Keratinocyte (primary cell): ENCODE measurements around the gene LGR6. TPM values are rescaled to one million over a fixed set of nuclear protein-coding genes. Genes with fewer than 3 reads are reported as not detected.

ENCODE experiments used
- DNase-seq: peaks from one replicate; pipeline ENCODE4 v3.0.0-alpha.2; 2011; ENCODE audit warnings: low read depth, missing footprints, low spot score
- FAIRE-seq: peaks from 2 replicates; lab custom pipeline; 2011; peaks lifted over from hg19 to GRCh38; lab: Jason Lieb, UNC
- H2AFZ ChIP-seq: 2 replicates; pipeline ENCODE4 v1.6.0; 2012; ENCODE audit warnings: low read length, control low read depth, inconsistent platforms; ENCODE audit not compliant: control insufficient read depth
- H3K27ac ChIP-seq: 2 replicates; pipeline ENCODE4 v1.5.1; 2011; ENCODE audit warnings: low read length; ENCODE audit not compliant: control insufficient read depth, insufficient read depth
- H3K27me3 ChIP-seq: 3 replicates; pipeline ENCODE4 v1.6.0; 2011; ENCODE audit warnings: low read length; ENCODE audit not compliant: control insufficient read depth, insufficient read depth; ENCODE audit errors: extremely low read depth
- H3K36me3 ChIP-seq, 2 experiments: 2 replicates in 1 of 2; 3 replicates in 1 of 2; pipeline ENCODE4 v1.5.1; 2011; ENCODE audit warnings: low read length in 2 of 2, mild to moderate bottlenecking in 1 of 2; ENCODE audit not compliant: control insufficient read depth in 2 of 2, insufficient read depth in 2 of 2; ENCODE audit errors: extremely low read depth in 1 of 2
- H3K4me1 ChIP-seq: 3 replicates; pipeline ENCODE4 v1.5.1; 2011; ENCODE audit warnings: low read length; ENCODE audit not compliant: control insufficient read depth, insufficient read depth; ENCODE audit errors: extremely low read depth
- H3K4me2 ChIP-seq: 3 replicates; pipeline ENCODE4 v1.6.0; 2011; ENCODE audit warnings: low read depth, low read length; ENCODE audit not compliant: control insufficient read depth, insufficient read depth; ENCODE audit errors: extremely low read depth
- H3K4me3 ChIP-seq, 3 experiments: fragments of 200-600 bp in 1 of 3; sonication (generic) in 1 of 3; 2 replicates in 2 of 3; 3 replicates in 1 of 3; pipeline ENCODE4 v1.5.1; 2011 to 2016; ENCODE audit warnings: low read length in 3 of 3, mild to moderate bottlenecking in 3 of 3, control low read depth in 2 of 3, inconsistent platforms in 1 of 3, low read depth in 1 of 3, mixed read lengths in 1 of 3, mixed run types in 1 of 3, moderate library complexity in 1 of 3; ENCODE audit not compliant: control insufficient read depth in 2 of 3, insufficient read depth in 2 of 3; ENCODE audit errors: extremely low read depth in 1 of 3
- H3K79me2 ChIP-seq: 2 replicates; pipeline ENCODE4 v1.6.0; 2012; ENCODE audit warnings: low read length; ENCODE audit not compliant: control insufficient read depth, insufficient read depth
- H3K9ac ChIP-seq: 3 replicates; pipeline ENCODE4 v1.6.0; 2011; ENCODE audit warnings: low read length; ENCODE audit not compliant: control insufficient read depth, insufficient read depth; ENCODE audit errors: extremely low read depth
- H3K9me1 ChIP-seq: 3 replicates; pipeline ENCODE4 v1.6.0; 2011; ENCODE audit warnings: low read length; ENCODE audit not compliant: control insufficient read depth, insufficient read depth; ENCODE audit errors: extremely low read depth
- H3K9me3 ChIP-seq: 2 replicates; pipeline ENCODE4 v1.5.1; 2012; ENCODE audit warnings: low read depth, low read length; ENCODE audit not compliant: control insufficient read depth
- H4K20me1 ChIP-seq: 3 replicates; pipeline ENCODE4 v1.6.0; 2011; ENCODE audit warnings: low read length; ENCODE audit not compliant: control insufficient read depth, insufficient read depth; ENCODE audit errors: extremely low read depth
- CTCF ChIP-seq, 3 experiments: IDR thresholded peaks in 1 of 3; conservative IDR thresholded peaks in 1 of 3; optimal IDR thresholded peaks in 1 of 3; 2 replicates in 2 of 3; 3 replicates in 1 of 3; pipeline versions ENCODE3 to v1.5.1; 2011; ENCODE audit warnings: low read length in 3 of 3, mild to moderate bottlenecking in 3 of 3, moderate library complexity in 2 of 3, control low read depth in 1 of 3, inconsistent platforms in 1 of 3; ENCODE audit not compliant: insufficient read depth in 2 of 3; ENCODE audit errors: extremely low read depth in 1 of 3
- EZH2 ChIP-seq: IDR thresholded peaks from one replicate; pipeline ENCODE4 v1.6.1; 2012; ENCODE audit warnings: inconsistent platforms, mild to moderate bottlenecking, low read length, moderate library complexity
- dilution Hi-C: fragments of 300-500 bp; cut with MboI; formaldehyde crosslinking; loops from one replicate; pipeline ENCODE4 v1.7.0; 2020; ENCODE audit warnings: low sequenced_read_pairs; ENCODE audit not compliant: extremely low pct_ligation_motif_present
- polyA plus RNA-seq, 5 experiments: library from polyadenylated mRNA; depleted of rRNA in 3 of 5; stranded (reverse) in 3 of 5; stranded (forward) in 1 of 5; unstranded in 1 of 5; fragments of >200 nt; gene quantifications; 1 replicate in 1 of 5; 2 replicates in 3 of 5; 3 replicates in 1 of 5; pipeline versions ENCODE4 v1.2.1 to v1.2.3, GENCODE V29; 2011 to 2012; ENCODE audit warnings: missing spikeins in 2 of 5, low read depth in 1 of 5, low replicate concordance in 1 of 5

LGR6 gene
- polyA plus RNA-seq, 1 donor (not counting 4 experiments of a cell fraction or from before 2014, with no cell fraction given) = 0.42 TPM

- H3K4me3 ChIP-seq = no peak within 1 kb of the TSS
- FAIRE-seq = no peak
Observed at GRCh38 chr1:202160377-202160940, 33.1 kb upstream of the LGR6 start, which contains the start of gene PTPN7. TSS of gene PTPN7 (minus strand) at chr1:202160602. CDS start at chr1:202159402, 1,200 bp downstream.

GRCh38 chr1:202161151-202162046 is 32.2 kb upstream of the LGR6 start:
- Histone ChIP-seq H3K4me2 (no peak overlapping the region), H3K27me3 (peaks cover 11% of the 10 kb centered on the region), H3K4me1 (no peaks in the 10 kb centered on the region), H3K4me3 (no peak overlapping the region), H3K9me3 (no peaks in the 10 kb centered on the region), H3K79me2 (no peaks in the 10 kb centered on the region), H4K20me1 (no peaks in the 10 kb centered on the region), H2AFZ (no peak overlapping the region), H3K9ac (no peak overlapping the region), H3K36me3 (no peaks in the 10 kb centered on the region), H3K9me1 (no peaks in the 10 kb centered on the region), H3K27ac (no peak overlapping the region)
- TF ChIP-seq CTCF (optimal IDR thresholded peaks at IDR 0.05 in 1 of 3, IDR thresholded peaks at IDR 0.05 in 1 of 3, conservative IDR thresholded peaks at IDR 0.05 in 1 of 3; ENCODE audit: extremely low read depth in 1 of 3, insufficient read depth in 2 of 3, low read length in 3 of 3) = no peak
- no peak for TF ChIP-seq EZH2
- dilution Hi-C loops = no loop called here
- DNase-seq (no peak), FAIRE-seq (no peak)

More at GRCh38 chr1:202160377-202160940, 33.1 kb upstream of the LGR6 start, which contains the start of gene PTPN7:
- Histone ChIP-seq H3K36me3 (no peaks in the 10 kb centered on the region), H4K20me1 (no peaks in the 10 kb centered on the region), H3K79me2 (no peaks in the 10 kb centered on the region), H3K9ac (no peak within 1 kb of the TSS), H3K27ac (no peak within 1 kb of the TSS), H3K9me3 (no peaks in the 10 kb centered on the region), H3K27me3 (peaks cover 11% of the 10 kb centered on the region), H3K4me1 (no peaks in the 10 kb centered on the region), H2AFZ (no peak within 1 kb of the TSS), H3K4me2 (no peak within 1 kb of the TSS), H3K9me1 (no peaks in the 10 kb centered on the region)
- DNase-seq = no peak
- no peak for TF ChIP-seq EZH2
- no peak for TF ChIP-seq CTCF (optimal IDR thresholded peaks at IDR 0.05 in 1 of 3, IDR thresholded peaks at IDR 0.05 in 1 of 3, conservative IDR thresholded peaks at IDR 0.05 in 1 of 3; ENCODE audit: extremely low read depth in 1 of 3, insufficient read depth in 2 of 3, low read length in 3 of 3)
- dilution Hi-C loops = no loop called here
